Lower leg skin (tissue), 4 donors: ENCODE data around the gene VPS26C. TPM values are rescaled to one million over a fixed set of nuclear protein-coding genes. Genes with fewer than 3 reads are reported as not detected.

Experiments used
- DNase-seq, 2 donors: peaks; one replicate each; pipeline ENCODE4 v3.0.0-alpha.2; 2019; ENCODE audit warnings: low spot score in 2 of 2
- H3K4me3 ChIP-seq: fragments of 200-600 bp; sonication (generic); 2 replicates; pipeline ENCODE4 v1.5.1; 2017; ENCODE audit warnings: mild to moderate bottlenecking, low read depth; ENCODE audit not compliant: poor library complexity, severe bottlenecking
- CTCF ChIP-seq, 3 donors: fragments of 450-650 bp; IDR thresholded peaks; one replicate each; pipeline ENCODE4 v1.5.1; 2016; ENCODE audit warnings: antibody characterized with exemption in 3 of 3, mild to moderate bottlenecking in 3 of 3, moderate library complexity in 2 of 3
- POLR2A ChIP-seq, 2 donors: fragments of 450-650 bp; IDR thresholded peaks; one replicate each; pipeline ENCODE4 v1.6.1; 2016 to 2017; ENCODE audit warnings: antibody characterized with exemption in 2 of 2, mild to moderate bottlenecking in 1 of 2, moderate library complexity in 1 of 2
- WGBS, 2 donors: methylation state at CpG; one replicate each; pipeline ENCODE4 v1.1.5; 2018; 5-methylcytosine and 5-hydroxymethylcytosine counted together
- intact Hi-C: fragments of 100-400 bp; cut with DNase I; formaldehyde crosslinking; loops from one replicate; pipeline ENCODE4 v1.15.0; 2023; ENCODE audit warnings: low total_unique reads
- total RNA-seq, 4 donors: library from RNA; depleted of rRNA; stranded (reverse); fragments of >200 nt; gene quantifications; one replicate each; pipeline ENCODE4 v1.1.0, GENCODE V29; 2016

Gene VPS26C
- total RNA-seq, 4 donors from 2014 or later = 40.8 to 69.9 (median 49.2) TPM

DNA sequence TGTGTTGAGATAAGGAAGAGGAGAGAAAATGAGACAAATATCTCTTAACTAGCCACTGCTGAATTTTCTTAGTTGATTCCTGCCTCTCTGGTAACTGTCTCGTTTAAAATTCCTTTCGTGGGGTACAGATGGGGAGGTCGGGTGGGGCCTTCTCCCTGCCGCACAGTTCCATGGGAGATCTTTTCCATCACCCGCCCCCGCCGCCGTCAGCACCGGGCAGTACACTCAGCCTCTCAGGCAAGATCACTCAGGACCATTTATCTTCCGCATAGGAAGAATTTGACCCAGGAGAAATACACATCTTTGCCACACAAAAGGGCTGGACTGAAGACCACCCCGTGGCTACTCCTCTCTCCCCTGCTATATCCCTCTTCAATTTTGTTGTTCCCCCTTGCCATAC lies 2.3 kb upstream of the VPS26C start:
- intact Hi-C loops = loop anchor here (10.0 kb wide), 1 partner anchor 85 kb away; no protein-coding TSS in a partner anchor
- DNase-seq = no peak
- H3K4me3 ChIP-seq = no peak overlapping the region
- TF ChIP-seq CTCF (IDR thresholded peaks at IDR 0.05) (no peak), POLR2A (IDR thresholded peaks at IDR 0.05) (no peak)
- WGBS, 2 donors = 93 to 95% methylated on average over 11 of the region's 11 CpGs

- intact Hi-C loops = loop anchor here (10.0 kb wide), 1 partner anchor 87 kb away; no protein-coding TSS in a partner anchor
- peak overlapping the region; percentile 72 for H3K4me3 ChIP-seq
- TF ChIP-seq POLR2A (IDR thresholded peaks at IDR 0.05) = no peak
- no peak for TF ChIP-seq CTCF (IDR thresholded peaks at IDR 0.05)
- no peak for DNase-seq
- 3 to 4% methylated on average over 7 of the region's 7 CpGs for WGBS, 2 donors
Observed at GRCh38 chr21:37268186-37268503, 1.0 kb upstream of the VPS26C start.

GRCh38 chr21:37266515-37267221 lies 466 bp downstream of the VPS26C start:
- DNase-seq = no peak
- intact Hi-C loops = loop anchor here (10.0 kb wide), 1 partner anchor 88 kb away; no protein-coding TSS in a partner anchor
- no peak for TF ChIP-seq CTCF (IDR thresholded peaks at IDR 0.05)
- TF ChIP-seq POLR2A (IDR thresholded peaks at IDR 0.05) = no peak
- peak overlapping the region; percentile 74 for H3K4me3 ChIP-seq
- 1 to 5% methylated on average over 11 to 19 of the region's 39 CpGs for WGBS, 2 donors

GRCh38 chr21:37264808-37265207 lies 2.3 kb downstream of the VPS26C start:
- intact Hi-C loops = loop anchor here (10.0 kb wide), 1 partner anchor 90 kb away; no protein-coding TSS in a partner anchor
- H3K4me3 ChIP-seq = no peak overlapping the region
- no peak for DNase-seq
- TF ChIP-seq CTCF (IDR thresholded peaks at IDR 0.05) (no peak), POLR2A (IDR thresholded peaks at IDR 0.05) (no peak)
- 80 to 83% methylated on average over 4 of the region's 4 CpGs for WGBS, 2 donors

- H3K4me3 ChIP-seq = no peak overlapping the region
- DNase-seq = no peak
- no peak for TF ChIP-seq CTCF (IDR thresholded peaks at IDR 0.05)
- no peak for TF ChIP-seq POLR2A (IDR thresholded peaks at IDR 0.05)
- 65 to 68% methylated on average over 6 of the region's 6 CpGs for WGBS, 2 donors
- intact Hi-C loops = loop anchor here (10.0 kb wide), 1 partner anchor 91 kb away; no protein-coding TSS in a partner anchor
Observed at GRCh38 chr21:37263827-37264600, 3.1 kb downstream of the VPS26C start.
